ENCODE measurements around the gene HDHD3.
A peak's percentile ranks its signal among the peaks of the same experiment; 100 is the strongest.

HDHD3 gene

DNA sequence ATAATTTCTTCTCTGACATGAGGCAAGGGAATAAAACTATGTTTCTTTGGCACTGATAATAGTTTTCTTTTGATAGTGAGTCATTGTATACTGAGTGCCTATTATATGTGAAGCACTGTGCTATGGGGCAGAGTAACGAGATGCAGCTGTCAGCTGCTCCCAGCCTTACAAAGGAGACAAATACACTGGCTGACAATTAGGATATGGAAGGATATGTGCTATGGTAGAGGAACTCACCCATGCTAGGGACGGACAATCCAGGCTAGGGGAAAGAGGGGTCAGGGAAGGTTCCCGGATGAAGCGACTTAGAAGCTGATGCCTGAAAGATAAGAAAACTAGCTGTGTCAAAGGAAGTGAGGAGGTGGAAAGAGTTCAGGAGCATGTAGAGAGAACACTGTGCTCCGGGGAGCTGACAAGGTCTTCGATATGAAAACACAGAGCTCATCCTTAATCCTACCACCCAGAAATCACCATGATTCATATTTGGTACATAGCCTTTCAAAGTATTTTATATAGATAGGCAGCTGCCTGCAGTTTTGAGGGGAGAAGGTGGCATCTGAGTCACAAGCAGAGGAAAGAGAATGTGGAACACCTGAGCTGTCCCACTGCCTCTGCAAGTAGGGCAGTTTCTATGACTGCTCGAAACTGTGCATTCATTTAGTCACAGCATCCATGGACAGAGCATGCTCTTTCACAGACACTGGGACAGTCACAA, 15.3 kb downstream of the HDHD3 start:
- no peak for DNase-seq

- no peak for DNase-seq
Measured at GRCh38 chr9:113360242-113360842, 16.4 kb downstream of the HDHD3 start.

DNA sequence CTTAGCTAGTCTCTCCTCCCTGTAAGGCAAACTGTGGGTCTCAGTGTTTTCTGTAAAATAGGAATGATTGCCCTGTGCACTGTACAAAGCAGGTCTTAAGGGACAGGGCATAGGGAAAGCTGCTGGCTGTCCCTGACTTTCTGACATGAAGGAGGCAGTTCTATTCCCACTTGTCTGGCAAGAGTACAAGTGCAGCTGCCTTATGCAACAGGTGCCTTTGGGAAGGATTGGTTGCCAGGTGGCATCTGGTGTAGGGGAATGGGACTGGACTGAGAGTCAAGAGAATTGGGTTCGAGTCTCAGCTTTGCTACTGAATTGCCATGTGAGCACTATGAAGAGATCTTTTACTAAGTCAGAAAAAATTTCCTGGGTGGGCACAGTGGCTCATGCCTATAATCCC, 17.4 kb downstream of the HDHD3 start:
- DNase-seq: no peak

GRCh38 chr9:113356686-113357292, 20.0 kb downstream of the HDHD3 start:
- no peak for DNase-seq

GRCh38 chr9:113355040-113355596, 21.7 kb downstream of the HDHD3 start:
- no peak for DNase-seq

DNA sequence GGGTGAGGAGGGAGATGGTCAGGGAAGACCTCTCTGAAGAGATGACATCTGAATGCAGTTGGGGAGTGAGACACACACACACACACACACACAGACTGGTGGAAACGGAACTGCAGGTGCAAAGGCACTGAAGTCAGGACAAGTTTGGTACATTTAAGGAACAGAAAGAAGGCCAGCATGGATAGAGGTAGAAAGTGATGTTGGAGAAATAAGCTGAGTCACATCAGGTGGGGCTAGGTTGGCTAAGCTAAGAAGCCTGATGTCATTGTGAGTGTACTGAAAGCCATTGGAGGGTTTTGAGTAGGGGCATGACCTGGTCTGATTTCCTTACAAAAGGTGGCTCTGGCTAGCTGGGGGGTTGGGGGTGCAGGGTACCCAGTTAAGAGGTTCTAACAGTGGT, 24.4 kb downstream of the HDHD3 start:
- DNase-seq: no peak

GRCh38 chr9:113352006-113352405, 24.8 kb downstream of the HDHD3 start:
- no peak for DNase-seq

DNA sequence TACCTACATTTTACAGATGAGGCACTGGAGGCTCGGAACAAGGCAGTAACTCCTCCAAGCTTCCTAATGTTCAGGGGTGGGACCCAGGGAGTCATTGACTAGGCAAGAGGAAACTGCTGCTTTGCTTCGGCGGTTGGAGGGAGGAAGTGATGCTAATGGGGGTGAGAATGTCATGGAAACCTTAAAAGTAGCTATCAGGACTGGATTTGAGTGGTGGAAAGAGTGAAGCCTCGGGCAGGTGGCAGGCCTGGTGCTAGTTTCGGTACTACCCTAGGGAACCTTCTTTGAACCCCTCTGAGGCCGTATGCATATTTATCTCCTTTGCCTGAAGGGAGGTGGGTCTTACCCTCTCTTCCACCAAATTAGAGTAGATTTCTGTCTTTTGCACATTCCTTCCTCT, 25.8 kb downstream of the HDHD3 start:
- DNase-seq: peak; percentile 48

DNA sequence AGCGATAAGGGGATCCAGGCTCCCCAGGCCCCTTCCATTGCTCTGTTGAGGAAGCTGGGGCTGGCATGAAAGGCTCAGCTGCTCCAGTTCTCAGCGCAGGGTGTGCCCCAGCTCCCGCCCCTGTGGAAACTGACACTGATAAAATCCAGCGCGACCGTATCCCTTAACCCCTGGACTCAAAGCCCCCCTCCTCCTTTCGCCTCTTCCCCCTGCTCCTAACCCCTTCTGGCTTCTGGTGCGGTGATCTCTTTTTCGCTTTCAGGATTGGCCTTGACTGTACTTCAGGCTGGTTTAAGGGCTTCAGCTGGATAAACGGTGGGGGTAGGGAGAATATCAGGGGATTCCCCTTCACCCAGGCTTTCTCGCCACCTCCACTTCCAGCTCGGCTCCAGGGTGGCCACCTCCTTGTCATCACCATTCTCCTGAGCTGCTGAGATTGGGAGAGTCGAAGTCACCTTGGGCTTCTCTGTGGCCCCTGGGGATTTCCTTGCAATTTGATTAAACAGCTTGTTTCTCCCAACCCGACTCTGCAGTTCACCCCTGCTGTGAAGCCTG, 26.6 kb downstream of the HDHD3 start:
- DNase-seq: no peak

- DNase-seq: peak; percentile 16
Measured at GRCh38 chr9:113349445-113350094, 27.2 kb downstream of the HDHD3 start, which contains the start of gene BSPRY. TSS of gene BSPRY (plus strand) at chr9:113349541. CDS start at chr9:113349580, 39 bp downstream.

- no peak for DNase-seq
Measured at GRCh38 chr9:113349066-113349444, 27.7 kb downstream of the HDHD3 start.

GRCh38 chr9:113348437-113348836, 28.3 kb downstream of the HDHD3 start:
- DNase-seq: no peak

- no peak for DNase-seq
Measured at GRCh38 chr9:113345671-113346070, 31.1 kb downstream of the HDHD3 start.

DNA sequence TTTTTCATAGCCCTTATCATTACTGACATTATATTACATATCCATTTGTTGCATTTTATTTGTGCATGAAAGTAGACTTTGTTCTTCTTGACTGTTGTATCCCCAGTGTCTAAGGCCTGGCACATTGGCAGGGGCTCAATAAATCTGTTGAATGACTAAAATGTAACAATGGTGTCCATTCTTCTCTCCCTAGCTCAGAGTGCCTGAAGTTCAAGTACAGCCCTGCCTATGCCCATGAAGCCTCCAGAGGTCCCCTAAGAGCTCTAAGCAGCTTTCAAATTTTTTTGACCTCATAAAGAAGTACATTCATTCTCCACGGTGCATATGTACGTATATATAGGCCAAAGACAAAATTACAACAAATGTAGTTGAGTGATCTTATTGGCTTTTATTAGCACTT, 31.6 kb downstream of the HDHD3 start:
- no peak for DNase-seq

GRCh38 chr9:113343732-113344231, 33.0 kb downstream of the HDHD3 start:
- DNase-seq: peak; percentile 37

GRCh38 chr9:113341712-113342410, 34.9 kb downstream of the HDHD3 start:
- no peak for DNase-seq

DNA sequence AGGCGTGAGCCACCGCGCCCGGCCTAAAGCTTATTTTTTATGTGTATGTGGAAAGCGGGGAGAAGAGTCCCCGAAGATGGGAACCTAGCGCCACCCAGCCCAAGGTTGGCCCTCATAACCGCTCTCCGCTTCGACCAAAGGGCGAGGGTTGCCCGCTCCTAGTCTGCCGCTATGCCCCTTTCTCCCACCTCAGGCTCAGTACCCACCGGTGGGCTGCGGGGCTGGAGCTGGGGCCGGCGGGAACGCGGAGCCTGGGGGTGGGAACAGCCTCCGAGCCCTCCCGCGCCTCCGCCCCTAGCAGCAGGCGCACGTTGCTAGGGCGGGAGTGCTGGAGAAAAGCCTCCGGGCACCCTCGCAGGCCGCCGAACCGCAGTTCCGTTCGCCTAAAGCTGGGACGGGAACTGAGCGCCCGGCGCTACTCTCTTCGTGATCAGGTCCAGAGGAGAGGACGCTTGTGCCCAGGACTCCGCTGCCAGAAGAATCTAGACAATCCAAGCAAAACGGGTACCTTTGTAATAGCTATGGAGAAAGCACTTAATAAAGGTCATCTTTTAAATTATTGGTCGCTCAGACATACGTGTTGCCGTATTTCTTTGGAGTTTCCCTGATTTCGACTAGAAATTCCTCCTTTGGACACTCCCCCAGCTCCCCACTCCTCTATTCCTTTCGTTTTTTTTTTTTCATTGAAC, 36.6 kb downstream of the HDHD3 start, which contains the start of gene WDR31:
Gene WDR31 (minus strand): TSS at position 265 of the 689 bp plus-strand sequence. CDS start 8,253 bp downstream, outside the sequence.
- peak; percentile 76 for DNase-seq

- DNase-seq: no peak
Measured at GRCh38 chr9:113337714-113338113, 39.1 kb downstream of the HDHD3 start.

- no peak for DNase-seq
Measured at GRCh38 chr9:113331780-113332179, 45.0 kb downstream of the HDHD3 start.

DNA sequence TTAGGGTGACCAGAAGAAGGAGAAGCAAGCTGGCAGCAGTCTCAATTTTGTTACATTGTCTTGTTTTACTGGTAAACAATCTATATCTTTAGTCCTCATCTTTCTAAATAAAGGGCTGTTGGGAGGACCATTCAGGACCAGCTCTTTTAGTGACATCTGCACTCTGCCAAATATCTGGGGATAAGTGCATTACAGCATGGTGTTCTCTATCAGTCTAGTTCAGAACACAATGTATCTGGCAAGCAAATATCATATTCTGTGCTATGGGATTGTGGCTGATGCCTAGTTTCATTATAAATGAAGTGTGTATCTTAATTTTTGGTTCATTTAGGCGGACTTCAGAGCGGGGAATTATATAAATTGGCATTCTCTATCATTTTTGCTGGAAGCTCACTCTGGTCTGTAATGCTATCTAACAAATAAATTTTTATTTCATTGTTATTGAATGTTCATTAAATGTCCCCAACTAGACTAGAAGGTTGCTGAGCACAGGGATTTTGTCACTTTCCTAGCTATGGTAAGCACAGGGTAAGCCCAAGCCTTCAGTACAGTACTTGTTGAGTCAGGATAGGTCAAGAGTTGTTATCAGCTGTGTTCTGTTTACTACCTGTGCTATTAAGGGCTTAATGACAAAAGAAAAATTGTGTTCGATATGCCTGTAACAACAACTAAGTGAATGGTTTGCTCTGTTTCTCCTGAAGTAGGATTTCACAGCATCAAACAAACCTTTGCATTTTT, 48.6 kb downstream of the HDHD3 start:
- no peak for DNase-seq

DNA sequence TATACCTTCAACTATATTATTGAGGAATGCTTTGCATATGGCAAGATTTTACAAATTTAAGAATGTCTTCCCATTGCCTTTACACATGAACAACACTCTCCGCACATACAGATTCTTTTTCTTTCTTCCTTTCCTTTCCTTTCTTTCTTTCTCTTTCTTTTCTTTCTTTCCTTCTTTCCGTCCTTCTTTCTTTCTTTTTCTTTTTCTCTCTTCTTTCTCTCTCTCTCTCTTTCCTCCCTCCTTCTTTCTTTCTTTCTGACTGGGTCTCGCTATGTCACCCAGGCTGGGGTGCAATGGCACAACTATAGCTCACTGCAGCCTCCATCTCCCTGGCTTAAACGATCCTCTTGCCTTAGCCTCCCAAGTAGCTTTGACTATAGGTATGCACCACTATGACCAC, 50.6 kb downstream of the HDHD3 start:
- DNase-seq: no peak

Measured in inflammatory macrophage treated with lipopolysaccharide for 4 hours (primary cell).